K562 (cell line): ENCODE measurements around the gene KEL. TPM values are rescaled to one million over a fixed set of nuclear protein-coding genes. Genes with fewer than 3 reads are reported as not detected.

Source experiments
- TAF1 ChIP-seq: IDR thresholded peaks from 2 replicates; pipeline ENCODE4 v1.6.1; 2011; ENCODE audit warnings: mild to moderate bottlenecking, low read length, moderate library complexity; ENCODE audit not compliant: insufficient read depth, control insufficient read depth, severe bottlenecking; ENCODE audit errors: extremely low read depth
- ZNF609 ChIP-seq: sonication (generic); formaldehyde crosslinking; IDR thresholded peaks from 2 replicates; pipeline ENCODE4 v1.8.1; 2023; ENCODE audit warnings: missing genetic modification reagents, mild to moderate bottlenecking, borderline replicate concordance
- ZNF778 ChIP-seq: fragments of 450-650 bp; formaldehyde crosslinking; IDR thresholded peaks from 2 replicates; pipeline ENCODE4 v1.4.0; 2020; ENCODE audit warnings: mild to moderate bottlenecking, moderate library complexity
- polyA plus RNA-seq, 8 experiments: library from polyadenylated mRNA; depleted of rRNA in 4 of 8; stranded (reverse) in 5 of 8; unstranded in 3 of 8; fragments of >200 nt; fragmentation: Nextera tagmentation in 2 of 8; fragmentation: Illumina TruSeq in 1 of 8; extraction: Ambion mirVana in 2 of 8; extraction: Trizol in 1 of 8; gene quantifications; 2 replicates each; pipeline versions ENCODE4 v1.2.1 to v1.2.3, GENCODE V29; 2011 to 2014; ENCODE audit warnings: inconsistent platforms in 1 of 8, missing spikeins in 1 of 8
- total RNA-seq, 7 experiments: library from RNA; depleted of rRNA in 6 of 7; stranded (reverse); fragments of >200 nt in 6 of 7; fragmentation: Illumina TruSeq in 2 of 7; extraction: Trizol in 2 of 7; gene quantifications; 2 replicates each; pipeline versions ENCODE4 v1.2.1 to v1.2.3, GENCODE V29; 2011 to 2021; ENCODE audit warnings: low replicate concordance in 1 of 7

KEL gene
- total and polyA plus RNA-seq, 9 of the 15 experiments (the other 6 are each of a cell fraction or from before 2014, with no cell fraction given), result 9.0 to 47.4 (median 22.2) TPM

GRCh38 chr7:142908921-142909890 lies 53.0 kb downstream of the KEL start (continued):
- TF ChIP-seq ZNF609 (CRISPR knock-in tag) (no peak), ZNF778 (no peak), TAF1 (no peak)
- TF ChIP-seq, all 486 proteins: peak for 17
